Activated CD4-positive, CD25-positive, alpha-beta regulatory T cell treated with anti-CD3 and anti-CD28 coated beads, Interleukin-2, amount 50 U/mL, for 24 hours (primary cell): ENCODE data around the gene C3.
A peak's percentile ranks its signal among the peaks of the same experiment; 100 is the strongest.
"Not testable (repeated sequence)": the region's sequence is repeated elsewhere in the genome, so short reads cannot be mapped to it uniquely, and the experiment has no call there.

Source experiments
- ATAC-seq, 2 donors: fragments of 150-1000 bp; cut with Tn5 transposase; one replicate each; pipeline ENCODE4 v1.10.0; 2021; ENCODE audit warnings: mild to moderate bottlenecking in 1 of 2, moderate library complexity in 1 of 2

Gene C3

GRCh38 chr19:6720369-6721137, at the start of gene C3:
TSS of gene C3 (minus strand) at chr19:6720650. CDS start at chr19:6720589, 61 bp downstream.
- no peak for ATAC-seq

- ATAC-seq, result no peak
These were observed 48.7 kb upstream of the C3 start for GRCh38 chr19:6769006-6769619.

- ATAC-seq, result no peak
These were observed 47.9 kb upstream of the C3 start for GRCh38 chr19:6768236-6768785.

- peak; percentile 69 to 73 for ATAC-seq
These were observed 47.1 kb upstream of the C3 start, which contains the start of gene SH2D3A for GRCh38 chr19:6767357-6768235. TSS of gene SH2D3A (minus strand) at chr19:6767435. CDS start at chr19:6763748, 3,687 bp downstream.

GRCh38 chr19:6767081-6767356, 46.6 kb upstream of the C3 start:
- peak; percentile 43 to 49 for ATAC-seq

GRCh38 chr19:6766357-6767080, 46.1 kb upstream of the C3 start:
- ATAC-seq, result no peak

GRCh38 chr19:6765738-6766356, 45.4 kb upstream of the C3 start:
- ATAC-seq, result no peak

- not testable (repeated sequence) for ATAC-seq
These were observed 41.9 kb upstream of the C3 start for GRCh38 chr19:6762253-6762797.

- peak in 1 of 2 donors; percentile 48 for ATAC-seq
These were observed 40.7 kb upstream of the C3 start for GRCh38 chr19:6761053-6761676.

GRCh38 chr19:6760606-6761005, 40.2 kb upstream of the C3 start:
- no peak for ATAC-seq

GRCh38 chr19:6754653-6755463, 34.4 kb upstream of the C3 start:
- no peak for ATAC-seq

- no peak for ATAC-seq
These were observed 33.7 kb upstream of the C3 start for GRCh38 chr19:6754136-6754535.

GRCh38 chr19:6753178-6754031, 33.0 kb upstream of the C3 start:
- peak; percentile 89 to 91 for ATAC-seq

GRCh38 chr19:6752256-6753177, 32.1 kb upstream of the C3 start:
- ATAC-seq, result no peak

GRCh38 chr19:6751189-6751588, 30.7 kb upstream of the C3 start:
- no peak for ATAC-seq

- ATAC-seq, result no peak
These were observed 29.6 kb upstream of the C3 start for GRCh38 chr19:6750062-6750461.

GRCh38 chr19:6748543-6748942, 28.1 kb upstream of the C3 start:
- ATAC-seq, result not testable (repeated sequence)

GRCh38 chr19:6745965-6746364, 25.5 kb upstream of the C3 start:
- no peak for ATAC-seq
